WTC11 (cell line): ENCODE results near the gene TMEM256. TPM values are rescaled to one million over a fixed set of nuclear protein-coding genes. Genes with fewer than 3 reads are reported as not detected.

Experiments
- ATAC-seq: fragments of 200-7000 bp; cut with Tn5 transposase; 2 replicates; pipeline ENCODE4 v1.10.0; 2021; ENCODE audit warnings: mild to moderate bottlenecking, moderate library complexity
- CTCF ChIA-PET: fragments of 300-600 bp; sonication (Branson Sonifier 250); formaldehyde crosslinking; loops from one replicate; lab custom pipeline; 2021; ENCODE audit warnings: antibody characterized with exemption; lab: Charles Lee
- POLR2A ChIA-PET: fragments of 350-600 bp; sonication (Branson Sonifier 250); formaldehyde crosslinking; loops from one replicate; lab custom pipeline; 2021; ENCODE audit warnings: antibody characterized with exemption; lab: Charles Lee
- DNase-seq: peaks from one replicate; pipeline ENCODE4 v3.0.0; 2021; ENCODE audit warnings: low spot score
- H3K27ac Mint-ChIP-seq: 2 replicates; pipeline ENCODE4 v1.8.0; 2021; ENCODE audit warnings: mixed read lengths
- H3K27me3 Mint-ChIP-seq: 2 replicates; pipeline ENCODE4 v1.8.0; 2021; ENCODE audit warnings: low read depth, mild to moderate bottlenecking, moderate library complexity, mixed read lengths
- H3K36me3 Mint-ChIP-seq: 2 replicates; pipeline ENCODE4 v1.8.0; 2021; ENCODE audit warnings: mixed read lengths
- H3K4me1 Mint-ChIP-seq: 2 replicates; pipeline ENCODE4 v1.8.0; 2022; ENCODE audit warnings: mixed read lengths
- H3K4me3 Mint-ChIP-seq: 2 replicates; pipeline ENCODE4 v1.8.0; 2021; ENCODE audit warnings: mild to moderate bottlenecking, moderate library complexity, mixed read lengths
- H3K9me3 Mint-ChIP-seq: 2 replicates; pipeline ENCODE4 v1.8.0; 2021; ENCODE audit warnings: mixed read lengths
- CREM ChIP-seq: sonication (generic); formaldehyde crosslinking; IDR thresholded peaks from 2 replicates; pipeline ENCODE4 v1.8.1; 2022; ENCODE audit warnings: mild to moderate bottlenecking, missing genetic modification reagents, moderate library complexity
- E2F1 ChIP-seq: sonication (generic); formaldehyde crosslinking; IDR thresholded peaks from 2 replicates; pipeline ENCODE4 v1.8.0; 2022; ENCODE audit warnings: mild to moderate bottlenecking, missing genetic modification reagents
- ETV6 ChIP-seq: sonication (generic); formaldehyde crosslinking; IDR thresholded peaks from 2 replicates; pipeline ENCODE4 v1.8.1; 2022; ENCODE audit warnings: mild to moderate bottlenecking, missing genetic modification reagents
- FOXJ3 ChIP-seq: sonication (generic); formaldehyde crosslinking; IDR thresholded peaks from 2 replicates; pipeline ENCODE4 v1.9.0; 2021; ENCODE audit warnings: missing genetic modification reagents, mild to moderate bottlenecking, borderline replicate concordance
- FOXK1 ChIP-seq: sonication (generic); formaldehyde crosslinking; IDR thresholded peaks from 2 replicates; pipeline ENCODE4 v1.8.0; 2022; ENCODE audit warnings: mild to moderate bottlenecking, moderate library complexity, missing genetic modification reagents
- GRHL2 ChIP-seq: fragments of 250-450 bp; sonication (Bioruptor Pico); IDR thresholded peaks from 2 replicates; pipeline ENCODE4 v1.8.0; 2022; ENCODE audit warnings: mild to moderate bottlenecking, moderate library complexity; ENCODE audit not compliant: insufficient replicate concordance, severe bottlenecking
- HMGA2 ChIP-seq: fragments of 250-450 bp; sonication (Bioruptor Pico); IDR thresholded peaks from 2 replicates; pipeline ENCODE4 v1.4.0; 2021; ENCODE audit warnings: mild to moderate bottlenecking, moderate library complexity
- MAX ChIP-seq: sonication (generic); formaldehyde crosslinking; IDR thresholded peaks from 2 replicates; pipeline ENCODE4 v1.8.0; 2022; ENCODE audit warnings: mild to moderate bottlenecking, missing genetic modification reagents
- NR2C2 ChIP-seq: sonication (generic); formaldehyde crosslinking; IDR thresholded peaks from 2 replicates; pipeline ENCODE4 v1.8.0; 2022; ENCODE audit warnings: mild to moderate bottlenecking, missing genetic modification reagents
- OVOL2 ChIP-seq: fragments of 250-450 bp; sonication (Bioruptor Pico); IDR thresholded peaks from 2 replicates; pipeline ENCODE4 v1.9.0; 2021; ENCODE audit warnings: mild to moderate bottlenecking, borderline replicate concordance
- RELA ChIP-seq: sonication (generic); formaldehyde crosslinking; IDR thresholded peaks from 2 replicates; pipeline ENCODE4 v1.8.1; 2022; ENCODE audit warnings: missing genetic modification reagents, mild to moderate bottlenecking, borderline replicate concordance
- SMAD4 ChIP-seq: sonication (generic); formaldehyde crosslinking; IDR thresholded peaks from 2 replicates; pipeline ENCODE4 v1.8.0; 2022; ENCODE audit warnings: mild to moderate bottlenecking, missing genetic modification reagents
- TCF7 ChIP-seq: sonication (generic); formaldehyde crosslinking; IDR thresholded peaks from 2 replicates; pipeline ENCODE4 v1.8.0; 2022; ENCODE audit warnings: mild to moderate bottlenecking, low read depth, missing genetic modification reagents, moderate library complexity
- TEAD4 ChIP-seq: sonication (generic); formaldehyde crosslinking; IDR thresholded peaks from 2 replicates; pipeline ENCODE4 v1.8.0; 2022; ENCODE audit warnings: mild to moderate bottlenecking, missing genetic modification reagents
- ZBTB21 ChIP-seq: sonication (generic); formaldehyde crosslinking; IDR thresholded peaks from 2 replicates; pipeline ENCODE4 v1.8.1; 2023; ENCODE audit warnings: mild to moderate bottlenecking, missing genetic modification reagents, borderline replicate concordance
- total RNA-seq: library from RNA; stranded (reverse); gene quantifications from 3 replicates; pipeline ENCODE4 v1.2.3, GENCODE V29; 2021
- TF ChIP-seq, protein P1 (sequence below): sonication (generic); formaldehyde crosslinking; IDR thresholded peaks from 2 replicates; pipeline ENCODE4 v1.8.0; 2023; ENCODE audit warnings: missing genetic modification reagents, mild to moderate bottlenecking, borderline replicate concordance
- TF ChIP-seq, protein P2 (sequence below): sonication (generic); formaldehyde crosslinking; IDR thresholded peaks from 2 replicates; pipeline ENCODE4 v1.8.1; 2023; ENCODE audit warnings: mild to moderate bottlenecking, moderate library complexity, missing genetic modification reagents

The TMEM256 gene
- total RNA-seq, 1 experiment from 2014 or later: 132 TPM

DNA sequence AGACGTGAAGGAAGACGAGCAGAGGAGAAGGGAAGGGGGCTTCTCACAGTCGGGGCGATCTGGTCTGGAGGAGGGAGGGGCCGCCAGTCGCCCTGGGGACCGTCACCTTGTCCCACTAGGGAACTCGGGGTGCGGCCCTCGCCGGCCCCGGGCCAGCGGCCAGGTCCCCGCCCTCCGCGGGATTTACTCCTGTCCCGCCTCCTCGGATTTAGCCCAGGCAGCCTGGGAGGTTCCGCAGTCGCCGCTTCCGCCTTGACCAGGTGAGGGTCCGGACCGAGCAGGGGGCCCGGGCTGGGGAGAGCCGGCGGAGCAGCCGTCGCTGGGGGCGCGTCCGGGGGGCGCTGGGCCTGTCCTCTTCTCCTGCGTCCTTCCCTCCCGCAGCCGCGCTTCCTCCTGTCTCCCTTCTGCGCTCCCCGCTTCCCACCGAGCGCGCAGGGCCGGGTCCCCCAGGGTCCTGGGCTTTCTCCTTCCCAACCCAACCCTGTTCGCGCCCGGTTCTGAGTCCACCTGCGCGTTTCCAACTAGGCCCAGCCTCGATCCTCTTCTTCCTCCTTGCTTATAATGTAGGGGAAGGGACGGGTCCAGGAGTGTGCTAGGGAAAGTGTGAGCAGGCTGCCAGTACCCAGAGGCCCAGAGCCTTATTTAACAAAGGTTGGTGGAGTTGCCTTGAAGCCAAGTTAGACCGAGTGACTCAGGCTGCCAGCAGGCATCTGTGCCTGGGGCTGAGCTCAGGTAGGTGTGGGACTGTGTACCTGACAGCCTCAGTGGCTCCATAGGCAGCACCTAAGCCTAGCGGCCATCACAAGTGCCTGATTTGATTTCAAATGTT is 22.8 kb downstream of the TMEM256 start, which contains the start of gene TNK1 (continued):
- TF ChIP-seq, protein P1, sequence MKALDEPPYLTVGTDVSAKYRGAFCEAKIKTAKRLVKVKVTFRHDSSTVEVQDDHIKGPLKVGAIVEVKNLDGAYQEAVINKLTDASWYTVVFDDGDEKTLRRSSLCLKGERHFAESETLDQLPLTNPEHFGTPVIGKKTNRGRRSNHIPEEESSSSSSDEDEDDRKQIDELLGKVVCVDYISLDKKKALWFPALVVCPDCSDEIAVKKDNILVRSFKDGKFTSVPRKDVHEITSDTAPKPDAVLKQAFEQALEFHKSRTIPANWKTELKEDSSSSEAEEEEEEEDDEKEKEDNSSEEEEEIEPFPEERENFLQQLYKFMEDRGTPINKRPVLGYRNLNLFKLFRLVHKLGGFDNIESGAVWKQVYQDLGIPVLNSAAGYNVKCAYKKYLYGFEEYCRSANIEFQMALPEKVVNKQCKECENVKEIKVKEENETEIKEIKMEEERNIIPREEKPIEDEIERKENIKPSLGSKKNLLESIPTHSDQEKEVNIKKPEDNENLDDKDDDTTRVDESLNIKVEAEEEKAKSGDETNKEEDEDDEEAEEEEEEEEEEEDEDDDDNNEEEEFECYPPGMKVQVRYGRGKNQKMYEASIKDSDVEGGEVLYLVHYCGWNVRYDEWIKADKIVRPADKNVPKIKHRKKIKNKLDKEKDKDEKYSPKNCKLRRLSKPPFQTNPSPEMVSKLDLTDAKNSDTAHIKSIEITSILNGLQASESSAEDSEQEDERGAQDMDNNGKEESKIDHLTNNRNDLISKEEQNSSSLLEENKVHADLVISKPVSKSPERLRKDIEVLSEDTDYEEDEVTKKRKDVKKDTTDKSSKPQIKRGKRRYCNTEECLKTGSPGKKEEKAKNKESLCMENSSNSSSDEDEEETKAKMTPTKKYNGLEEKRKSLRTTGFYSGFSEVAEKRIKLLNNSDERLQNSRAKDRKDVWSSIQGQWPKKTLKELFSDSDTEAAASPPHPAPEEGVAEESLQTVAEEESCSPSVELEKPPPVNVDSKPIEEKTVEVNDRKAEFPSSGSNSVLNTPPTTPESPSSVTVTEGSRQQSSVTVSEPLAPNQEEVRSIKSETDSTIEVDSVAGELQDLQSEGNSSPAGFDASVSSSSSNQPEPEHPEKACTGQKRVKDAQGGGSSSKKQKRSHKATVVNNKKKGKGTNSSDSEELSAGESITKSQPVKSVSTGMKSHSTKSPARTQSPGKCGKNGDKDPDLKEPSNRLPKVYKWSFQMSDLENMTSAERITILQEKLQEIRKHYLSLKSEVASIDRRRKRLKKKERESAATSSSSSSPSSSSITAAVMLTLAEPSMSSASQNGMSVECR (CRISPR knock-in tag): 0 out of 2 replicates have a peak, but pooled peaks have one; percentile 59
- TF ChIP-seq FOXJ3 (CRISPR knock-in tag) (no peak), ETV6 (CRISPR knock-in tag) (0 out of 2 replicates have a peak, but pooled peaks have one; percentile 40), MAX (no peak), FOXK1 (peak; percentile 38; the same call in 1 of the 2 replicates), TEAD4 (peak; percentile 39; the same call in 1 of the 2 replicates)
- TF ChIP-seq, protein P2, sequence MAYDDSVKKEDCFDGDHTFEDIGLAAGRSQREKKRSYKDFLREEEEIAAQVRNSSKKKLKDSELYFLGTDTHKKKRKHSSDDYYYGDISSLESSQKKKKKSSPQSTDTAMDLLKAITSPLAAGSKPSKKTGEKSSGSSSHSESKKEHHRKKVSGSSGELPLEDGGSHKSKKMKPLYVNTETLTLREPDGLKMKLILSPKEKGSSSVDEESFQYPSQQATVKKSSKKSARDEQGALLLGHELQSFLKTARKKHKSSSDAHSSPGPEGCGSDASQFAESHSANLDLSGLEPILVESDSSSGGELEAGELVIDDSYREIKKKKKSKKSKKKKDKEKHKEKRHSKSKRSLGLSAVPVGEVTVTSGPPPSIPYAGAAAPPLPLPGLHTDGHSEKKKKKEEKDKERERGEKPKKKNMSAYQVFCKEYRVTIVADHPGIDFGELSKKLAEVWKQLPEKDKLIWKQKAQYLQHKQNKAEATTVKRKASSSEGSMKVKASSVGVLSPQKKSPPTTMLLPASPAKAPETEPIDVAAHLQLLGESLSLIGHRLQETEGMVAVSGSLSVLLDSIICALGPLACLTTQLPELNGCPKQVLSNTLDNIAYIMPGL (CRISPR knock-in tag): peak; percentile 52; the same call in 1 of the 2 replicates

DNA sequence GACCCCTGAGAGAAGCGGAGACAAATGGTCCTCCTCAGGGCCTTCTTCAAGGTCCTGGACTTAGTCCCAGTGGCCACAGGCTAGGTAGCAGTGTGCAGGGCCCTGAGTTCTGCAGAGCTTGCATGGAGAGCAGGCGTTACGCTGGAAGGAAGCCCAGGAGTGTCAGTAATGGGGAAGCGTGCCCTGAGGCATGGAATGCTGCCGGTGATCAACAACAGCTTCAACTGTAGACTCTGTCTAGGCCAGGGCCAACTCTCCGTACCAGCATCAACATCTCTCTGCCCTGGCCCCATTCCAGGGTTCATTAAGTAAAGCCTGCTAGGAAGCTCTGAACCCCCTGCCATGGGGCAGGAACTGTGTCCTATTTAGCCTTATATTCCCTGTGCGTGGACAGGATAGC is 23.6 kb downstream of the TMEM256 start:
- Mint-ChIP-seq H3K27ac (no peak overlapping the region), H3K36me3 (no peaks in the 10 kb centered on the region; the same call in none of the 2 replicates)
- TF ChIP-seq MAX: no peak
- TF ChIP-seq SMAD4 (CRISPR knock-in tag): no peak
- no peak for TF ChIP-seq HMGA2
- TF ChIP-seq ETV6 (CRISPR knock-in tag): no peak
- no peak for TF ChIP-seq ZBTB21 (CRISPR knock-in tag)
- TF ChIP-seq TCF7: no peak
- no peak for TF ChIP-seq GRHL2 (CRISPR knock-in tag)
- TF ChIP-seq E2F1 (CRISPR knock-in tag): no peak
- no peak for TF ChIP-seq NR2C2 (CRISPR knock-in tag)
- no peak for TF ChIP-seq OVOL2 (CRISPR knock-in tag)
- no peak for TF ChIP-seq CREM (CRISPR knock-in tag)
- TF ChIP-seq RELA (CRISPR knock-in tag): no peak
- TF ChIP-seq, all 79 proteins: peak for 0
- Mint-ChIP-seq H3K9me3 (peaks cover 8% of the 10 kb centered on the region), H3K4me3 (peak overlapping the region; percentile 76), H3K4me1 (peaks cover 26% of the 10 kb centered on the region), H3K27me3 (peaks cover 49% of the 10 kb centered on the region)
- ChIA-PET CTCF (interaction anchor here (0.7 to 2.6 kb wide), 14 partner anchors 9 to 334 kb away, joined by 3 to 20 read pairs (median 3); partner anchors contain the start of genes PLSCR3, SLC2A4, SPEM1 and TMEM102), POLR2A (interaction anchor here (0.6 to 1.0 kb wide), 2 partner anchors 12 to 50 kb away, joined by 3 to 4 read pairs; no protein-coding TSS in a partner anchor)
- ATAC-seq: 0 out of 2 replicates have a peak, but pooled peaks have one; percentile 1
- DNase-seq: peak; percentile 28
